Mammary epithelial cell (primary cell): ENCODE data around the gene PTGER3.

ENCODE experiments used
- EZH2 ChIP-seq: IDR thresholded peaks from 2 replicates; pipeline ENCODE4 v1.6.1; 2012; ENCODE audit warnings: low read length, inconsistent platforms, borderline replicate concordance
- TF ChIP-seq, protein P1 (sequence below), 2 donors: IDR thresholded peaks in 1 of 2; conservative IDR thresholded peaks in 1 of 2; 2 replicates each; pipeline ENCODE4 v1.5.1; 2011 to 2012; ENCODE audit warnings: inconsistent platforms in 2 of 2, low read length in 2 of 2, mild to moderate bottlenecking in 2 of 2, control low read depth in 1 of 2, low read depth in 1 of 2; ENCODE audit not compliant: insufficient read depth in 1 of 2; ENCODE audit errors: extremely low read depth in 1 of 2

GRCh38 chr1:70947835-70948234 lies 99.8 kb downstream of the PTGER3 start:
- TF ChIP-seq, protein P1, sequence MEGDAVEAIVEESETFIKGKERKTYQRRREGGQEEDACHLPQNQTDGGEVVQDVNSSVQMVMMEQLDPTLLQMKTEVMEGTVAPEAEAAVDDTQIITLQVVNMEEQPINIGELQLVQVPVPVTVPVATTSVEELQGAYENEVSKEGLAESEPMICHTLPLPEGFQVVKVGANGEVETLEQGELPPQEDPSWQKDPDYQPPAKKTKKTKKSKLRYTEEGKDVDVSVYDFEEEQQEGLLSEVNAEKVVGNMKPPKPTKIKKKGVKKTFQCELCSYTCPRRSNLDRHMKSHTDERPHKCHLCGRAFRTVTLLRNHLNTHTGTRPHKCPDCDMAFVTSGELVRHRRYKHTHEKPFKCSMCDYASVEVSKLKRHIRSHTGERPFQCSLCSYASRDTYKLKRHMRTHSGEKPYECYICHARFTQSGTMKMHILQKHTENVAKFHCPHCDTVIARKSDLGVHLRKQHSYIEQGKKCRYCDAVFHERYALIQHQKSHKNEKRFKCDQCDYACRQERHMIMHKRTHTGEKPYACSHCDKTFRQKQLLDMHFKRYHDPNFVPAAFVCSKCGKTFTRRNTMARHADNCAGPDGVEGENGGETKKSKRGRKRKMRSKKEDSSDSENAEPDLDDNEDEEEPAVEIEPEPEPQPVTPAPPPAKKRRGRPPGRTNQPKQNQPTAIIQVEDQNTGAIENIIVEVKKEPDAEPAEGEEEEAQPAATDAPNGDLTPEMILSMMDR (conservative IDR thresholded peaks at IDR 0.05 in 1 of 2, IDR thresholded peaks at IDR 0.05 in 1 of 2; ENCODE audit: extremely low read depth in 1 of 2, insufficient read depth in 1 of 2, low read depth in 1 of 2, low read length in 2 of 2): no peak
- TF ChIP-seq EZH2: no peak
